ENCODE data around the gene CAMK1D.

GRCh38 chr10:12689893-12690292, 340.5 kb downstream of the CAMK1D start:
- TF ChIP-seq CTCF (IDR thresholded peaks at IDR 0.05; ENCODE audit: low read depth, low read length, poor library complexity, severe bottlenecking) (no peak), EZH2phosphoT487 (IDR thresholded peaks at IDR 0.05; ENCODE audit: borderline replicate concordance, low read length) (no peak)

Measured in DOHH2 (cell line).